IMR-90 (cell line): ENCODE measurements around the gene CLEC3B. TPM values are rescaled to one million over a fixed set of nuclear protein-coding genes. Genes with fewer than 3 reads are reported as not detected.

ENCODE experiments used
- ATAC-seq: fragments of 200-7000 bp; cut with Tn5 transposase; 2 replicates; pipeline ENCODE4 v1.9.1; 2020; ENCODE audit warnings: low read depth, mild to moderate bottlenecking, moderate library complexity
- BruUV-seq: library from RNA; stranded (reverse); fragments of 400-500 nt; replicated peaks from 2 replicates; lab custom pipeline; 2021; lab: Mats Ljungman, UMichigan
- CTCF ChIA-PET: fragments of 300-600 bp; formaldehyde crosslinking; extraction: SDS; loops from one replicate; lab custom pipeline; 2021; ENCODE audit warnings: antibody characterized with exemption; lab: Yijun Ruan, JAX
- POLR2A ChIA-PET: fragments of 300-600 bp; sonication (Branson Sonifier 250); formaldehyde crosslinking; loops from one replicate; lab custom pipeline; 2022; ENCODE audit warnings: antibody characterized with exemption; ENCODE audit not compliant: unreplicated experiment; lab: Charles Lee
- DNase-seq: peaks from one replicate; pipeline ENCODE4 v3.0.0; 2013
- H2AFZ ChIP-seq: replicated peaks from 2 replicates; pipeline ENCODE3; 2013; ENCODE audit warnings: low read length, mild to moderate bottlenecking; ENCODE audit not compliant: poor library complexity
- H2AK5ac ChIP-seq: 2 replicates; pipeline ENCODE4 v1.6.1; 2013; ENCODE audit warnings: low read depth, low read length, inconsistent platforms
- H2AK9ac ChIP-seq: replicated peaks from 2 replicates; pipeline ENCODE3; 2013; ENCODE audit warnings: mild to moderate bottlenecking, low read depth, low read length, moderate library complexity; ENCODE audit not compliant: poor library complexity
- H2BK120ac ChIP-seq: 2 replicates; pipeline ENCODE4 v1.6.1; 2013; ENCODE audit warnings: low read depth, low read length, inconsistent platforms
- H2BK15ac ChIP-seq: 3 replicates; pipeline ENCODE4 v1.6.1; 2013; ENCODE audit warnings: low read depth, low read length, inconsistent platforms
- H2BK20ac ChIP-seq: 2 replicates; pipeline ENCODE4 v1.6.1; 2013; ENCODE audit warnings: low read depth, mild to moderate bottlenecking, inconsistent platforms, low read length, moderate library complexity
- H2BK5ac ChIP-seq: 2 replicates; pipeline ENCODE4 v1.6.1; 2013; ENCODE audit warnings: mild to moderate bottlenecking, low read depth, low read length, inconsistent platforms; ENCODE audit not compliant: poor library complexity, severe bottlenecking
- H3K14ac ChIP-seq: replicated peaks from 2 replicates; pipeline ENCODE4 v1.6.1; 2013; ENCODE audit warnings: low read depth, low read length, inconsistent platforms
- H3K18ac ChIP-seq: 2 replicates; pipeline ENCODE4 v1.6.1; 2013; ENCODE audit warnings: low read depth, low read length, control low read depth
- H3K23ac ChIP-seq: 2 replicates; pipeline ENCODE4 v1.6.1; 2013; ENCODE audit warnings: low read depth, low read length, inconsistent platforms
- H3K27ac ChIP-seq: 2 replicates; pipeline ENCODE4 v1.5.1; 2013; ENCODE audit warnings: mild to moderate bottlenecking, control low read depth, low read length; ENCODE audit not compliant: insufficient read depth
- H3K27me3 ChIP-seq: 2 replicates; pipeline ENCODE4 v1.6.1; 2013; ENCODE audit warnings: low read length; ENCODE audit not compliant: control insufficient read depth, insufficient read depth
- H3K36me3 ChIP-seq: 2 replicates; pipeline ENCODE4 v1.6.1; 2013; ENCODE audit warnings: low read length, mixed read lengths; ENCODE audit not compliant: control insufficient read depth, insufficient read depth
- H3K4ac ChIP-seq: 2 replicates; pipeline ENCODE4 v1.6.1; 2013; ENCODE audit warnings: low read depth, low read length, inconsistent platforms
- H3K4me1 ChIP-seq: 2 replicates; pipeline ENCODE4 v1.6.1; 2013; ENCODE audit warnings: low read length, mixed read lengths; ENCODE audit not compliant: control insufficient read depth, insufficient read depth
- H3K4me2 ChIP-seq: 2 replicates; pipeline ENCODE4 v1.6.1; 2013; ENCODE audit warnings: low read depth, mild to moderate bottlenecking, control low read depth, low read length, moderate library complexity
- H3K4me3 ChIP-seq: 2 replicates; pipeline ENCODE4 v1.5.1; 2013; ENCODE audit warnings: low read depth, mild to moderate bottlenecking, control low read depth, low read length, moderate library complexity; ENCODE audit not compliant: insufficient read depth
- H3K56ac ChIP-seq: 2 replicates; pipeline ENCODE4 v1.6.1; 2013; ENCODE audit warnings: low read length, inconsistent platforms; ENCODE audit not compliant: insufficient read depth; ENCODE audit errors: extremely low read depth
- H3K79me1 ChIP-seq, 2 experiments: 2 replicates each; pipeline ENCODE4 v1.6.1; 2013; ENCODE audit warnings: low read length in 2 of 2, inconsistent platforms in 1 of 2, low read depth in 1 of 2
- H3K9ac ChIP-seq: 2 replicates; pipeline ENCODE4 v1.6.1; 2013; ENCODE audit warnings: low read depth, low read length, control low read depth
- H3K9me1 ChIP-seq: 2 replicates; pipeline ENCODE4 v1.6.1; 2013; ENCODE audit warnings: low read length, inconsistent platforms; ENCODE audit not compliant: insufficient read depth
- H3K9me3 ChIP-seq: 2 replicates; pipeline ENCODE4 v1.6.1; 2013; ENCODE audit warnings: low read length; ENCODE audit not compliant: control insufficient read depth, insufficient read depth
- H4K20me1 ChIP-seq: 2 replicates; pipeline ENCODE4 v1.6.1; 2013; ENCODE audit warnings: low read length, inconsistent platforms; ENCODE audit not compliant: insufficient read depth
- H4K5ac ChIP-seq: 2 replicates; pipeline ENCODE4 v1.6.1; 2013; ENCODE audit warnings: mild to moderate bottlenecking, low read depth, low read length, control low read depth
- H4K8ac ChIP-seq, 2 experiments: 2 replicates each; pipeline ENCODE4 v1.6.1; 2013; ENCODE audit warnings: low read depth in 2 of 2, low read length in 2 of 2, control low read depth in 1 of 2, inconsistent platforms in 1 of 2
- H4K91ac ChIP-seq: 2 replicates; pipeline ENCODE4 v1.6.1; 2013; ENCODE audit warnings: low read depth, low read length, inconsistent platforms; ENCODE audit not compliant: insufficient read depth
- MXI1 ChIP-seq: IDR thresholded peaks from 2 replicates; pipeline ENCODE4 v1.6.1; 2012; ENCODE audit warnings: low read depth, mild to moderate bottlenecking, low read length, moderate library complexity, borderline replicate concordance
- RCOR1 ChIP-seq: IDR thresholded peaks from 2 replicates; pipeline ENCODE4 v1.6.1; 2012; ENCODE audit warnings: mild to moderate bottlenecking, low read length, improper control_type of control experiment; ENCODE audit not compliant: insufficient replicate concordance
- SMC3 ChIP-seq: fragments of 150-350 bp; IDR thresholded peaks from 2 replicates; pipeline ENCODE4 v1.6.1; 2016; ENCODE audit warnings: low read depth, mild to moderate bottlenecking, antibody characterized with exemption, low read length, moderate library complexity
- USF2 ChIP-seq: fragments of 150-350 bp; IDR thresholded peaks from 2 replicates; pipeline ENCODE4 v1.6.1; 2017; ENCODE audit warnings: mild to moderate bottlenecking, antibody characterized with exemption, low read length, low read depth
- WGBS, 2 experiments: methylation state at CpG; one replicate each; pipeline versions ENCODE4 v1.1.5 to v1.1.7; 2013; ENCODE audit warnings: missing lambda C conversion rate in 2 of 2; ENCODE audit not compliant: insufficient read length in 1 of 2; ENCODE audit errors: extremely low coverage in 2 of 2; 5-methylcytosine and 5-hydroxymethylcytosine counted together
- dilution Hi-C: fragments of 300-500 bp; cut with HindIII; formaldehyde crosslinking; loops from one replicate; pipeline ENCODE4 v1.14.3; 2018; ENCODE audit warnings: low sequenced_read_pairs; ENCODE audit not compliant: unreplicated experiment
- in situ Hi-C: fragments of 300-500 bp; cut with MboI; formaldehyde crosslinking; loops from 3 replicates; pipeline ENCODE4 v1.14.3; 2019; ENCODE audit warnings: low sequenced_read_pairs, inconsistent platforms, mixed read lengths
- intact Hi-C: fragments of 100-400 bp; cut with micrococcal nuclease; formaldehyde crosslinking; loops from 2 replicates; pipeline ENCODE4 v1.10.0; 2022
- polyA plus RNA-seq, 3 experiments: library from polyadenylated mRNA; depleted of rRNA; stranded (reverse); fragments of >200 nt; gene quantifications; 2 replicates each; pipeline ENCODE4 v1.2.3, GENCODE V29; 2012; ENCODE audit warnings: low replicate concordance in 1 of 3
- total RNA-seq: library from RNA; depleted of rRNA; stranded (reverse); fragments of >200 nt; gene quantifications from 2 replicates; pipeline ENCODE4 v1.2.3, GENCODE V29; 2012

Gene CLEC3B
- total and polyA plus RNA-seq, 2 of the 4 experiments (the other 2 are of a cell fraction), result 3.6 to 13.2 TPM

- Histone ChIP-seq H2AFZ (no peak overlapping the region), H3K27ac (no peak overlapping the region), H2BK15ac (no peak overlapping the region), H3K4me1 (peaks cover 15% of the 10 kb centered on the region), H3K9ac (no peak overlapping the region), H3K23ac (no peak overlapping the region), H4K5ac (no peak overlapping the region), H3K14ac (no peak overlapping the region), H2BK120ac (no peak overlapping the region), H2AK5ac (no peak overlapping the region), H3K79me1 (peaks cover 36 to 66% of the 10 kb centered on the region in 2 experiments), H4K91ac (no peak overlapping the region), H4K8ac (no peak overlapping the region), H2AK9ac (no peak overlapping the region), H3K4ac (no peak overlapping the region), H3K27me3 (no peaks in the 10 kb centered on the region), H3K4me2 (no peak overlapping the region), H3K56ac (no peak overlapping the region), H3K9me3 (no peaks in the 10 kb centered on the region), H3K18ac (no peak overlapping the region), H2BK5ac (no peak overlapping the region), H3K36me3 (peaks cover 4% of the 10 kb centered on the region; the same call in 1 of the 2 replicates), H3K9me1 (peaks cover 23% of the 10 kb centered on the region), H3K4me3 (no peak overlapping the region), H2BK20ac (no peak overlapping the region), H4K20me1 (peaks cover 36% of the 10 kb centered on the region)
- ATAC-seq (no peak), DNase-seq (no peak)
- 100% methylated on average over 1 of the region's 8 CpGs; no CpG with 5 or more reads in 1 of the 2 experiments for WGBS, 2 experiments
- intact Hi-C loops, result no loop called here
- BruUV-seq, result no TSS peak
- dilution Hi-C loops, result no loop called here
- no peak for TF ChIP-seq MXI1
- no peak for TF ChIP-seq SMC3
- no peak for TF ChIP-seq USF2
- TF ChIP-seq RCOR1, result no peak
- CTCF ChIA-PET, result interaction anchor here (0.5 kb wide), 1 partner anchor 137 kb away, joined by 3 read pairs; no protein-coding TSS in a partner anchor
- in situ Hi-C loops, result no loop called here
- POLR2A ChIA-PET, result no interaction called here
These were observed 37.0 kb upstream of the CLEC3B start for GRCh38 chr3:44989141-44989540.
